IMR-90 (cell line): ENCODE measurements around the gene NDUFB11.

ENCODE experiments used
- CEBPB ChIP-seq: IDR thresholded peaks from 2 replicates; pipeline ENCODE4 v1.6.1; 2012; ENCODE audit warnings: low read depth, low read length, improper control_type of control experiment
- MAFK ChIP-seq: IDR thresholded peaks from 2 replicates; pipeline ENCODE4 v1.6.1; 2012; ENCODE audit warnings: low read depth, low read length, improper control_type of control experiment
- MXI1 ChIP-seq: IDR thresholded peaks from 2 replicates; pipeline ENCODE4 v1.6.1; 2012; ENCODE audit warnings: low read depth, mild to moderate bottlenecking, low read length, moderate library complexity, borderline replicate concordance
- POLR2A ChIP-seq: IDR thresholded peaks from 2 replicates; pipeline ENCODE4 v1.6.1; 2012; ENCODE audit warnings: mild to moderate bottlenecking, low read depth, low read length
- RCOR1 ChIP-seq: IDR thresholded peaks from 2 replicates; pipeline ENCODE4 v1.6.1; 2012; ENCODE audit warnings: mild to moderate bottlenecking, low read length, improper control_type of control experiment; ENCODE audit not compliant: insufficient replicate concordance
- RFX5 ChIP-seq: IDR thresholded peaks from 2 replicates; pipeline ENCODE4 v1.8.0; 2012; ENCODE audit warnings: low read depth, mild to moderate bottlenecking, low read length, moderate library complexity
- SMC3 ChIP-seq: fragments of 150-350 bp; IDR thresholded peaks from 2 replicates; pipeline ENCODE4 v1.6.1; 2016; ENCODE audit warnings: low read depth, mild to moderate bottlenecking, antibody characterized with exemption, low read length, moderate library complexity
- TF ChIP-seq, protein P1 (sequence below): conservative IDR thresholded peaks from 2 replicates; pipeline ENCODE4 v1.5.1; 2012; ENCODE audit warnings: mild to moderate bottlenecking, low read depth, low read length, improper control_type of control experiment
- TF ChIP-seq, protein P2 (sequence below): fragments of 150-350 bp; IDR thresholded peaks from 2 replicates; pipeline ENCODE4 v1.6.1; 2016; ENCODE audit warnings: low read depth, mild to moderate bottlenecking, low read length, moderate library complexity, borderline replicate concordance
- TF ChIP-seq, protein P3 (sequence below): fragments of 150-350 bp; IDR thresholded peaks from 2 replicates; pipeline ENCODE4 v1.6.1; 2017; ENCODE audit warnings: mild to moderate bottlenecking, antibody characterized with exemption, low read length, low read depth

DNA sequence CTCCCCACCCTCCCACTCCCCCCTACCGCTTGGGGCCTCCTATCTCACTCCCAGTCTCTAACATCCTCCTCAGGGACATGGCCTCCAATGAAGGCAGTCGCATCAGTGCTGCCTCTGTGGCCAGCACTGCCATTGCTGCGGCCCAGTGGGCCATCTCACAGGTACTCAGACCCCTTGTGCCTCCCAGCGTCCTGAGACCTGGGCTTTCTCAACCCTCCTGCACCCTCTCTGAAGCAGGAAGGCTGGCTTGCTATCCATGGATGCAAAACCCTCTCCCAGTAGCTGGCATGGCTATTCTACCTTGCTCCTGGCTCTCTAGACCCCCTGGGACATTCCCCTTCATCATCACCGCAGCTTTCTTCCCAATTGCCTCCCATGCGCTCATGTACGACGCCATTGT lies 35.8 kb upstream of the NDUFB11 start:
- TF ChIP-seq, protein P1, sequence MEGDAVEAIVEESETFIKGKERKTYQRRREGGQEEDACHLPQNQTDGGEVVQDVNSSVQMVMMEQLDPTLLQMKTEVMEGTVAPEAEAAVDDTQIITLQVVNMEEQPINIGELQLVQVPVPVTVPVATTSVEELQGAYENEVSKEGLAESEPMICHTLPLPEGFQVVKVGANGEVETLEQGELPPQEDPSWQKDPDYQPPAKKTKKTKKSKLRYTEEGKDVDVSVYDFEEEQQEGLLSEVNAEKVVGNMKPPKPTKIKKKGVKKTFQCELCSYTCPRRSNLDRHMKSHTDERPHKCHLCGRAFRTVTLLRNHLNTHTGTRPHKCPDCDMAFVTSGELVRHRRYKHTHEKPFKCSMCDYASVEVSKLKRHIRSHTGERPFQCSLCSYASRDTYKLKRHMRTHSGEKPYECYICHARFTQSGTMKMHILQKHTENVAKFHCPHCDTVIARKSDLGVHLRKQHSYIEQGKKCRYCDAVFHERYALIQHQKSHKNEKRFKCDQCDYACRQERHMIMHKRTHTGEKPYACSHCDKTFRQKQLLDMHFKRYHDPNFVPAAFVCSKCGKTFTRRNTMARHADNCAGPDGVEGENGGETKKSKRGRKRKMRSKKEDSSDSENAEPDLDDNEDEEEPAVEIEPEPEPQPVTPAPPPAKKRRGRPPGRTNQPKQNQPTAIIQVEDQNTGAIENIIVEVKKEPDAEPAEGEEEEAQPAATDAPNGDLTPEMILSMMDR: no peak
- TF ChIP-seq MXI1 (no peak), POLR2A (no peak), MAFK (no peak), RFX5 (no peak), SMC3 (no peak), CEBPB (no peak), RCOR1 (no peak)
- TF ChIP-seq, protein P2, sequence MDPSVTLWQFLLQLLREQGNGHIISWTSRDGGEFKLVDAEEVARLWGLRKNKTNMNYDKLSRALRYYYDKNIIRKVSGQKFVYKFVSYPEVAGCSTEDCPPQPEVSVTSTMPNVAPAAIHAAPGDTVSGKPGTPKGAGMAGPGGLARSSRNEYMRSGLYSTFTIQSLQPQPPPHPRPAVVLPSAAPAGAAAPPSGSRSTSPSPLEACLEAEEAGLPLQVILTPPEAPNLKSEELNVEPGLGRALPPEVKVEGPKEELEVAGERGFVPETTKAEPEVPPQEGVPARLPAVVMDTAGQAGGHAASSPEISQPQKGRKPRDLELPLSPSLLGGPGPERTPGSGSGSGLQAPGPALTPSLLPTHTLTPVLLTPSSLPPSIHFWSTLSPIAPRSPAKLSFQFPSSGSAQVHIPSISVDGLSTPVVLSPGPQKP: no peak
- TF ChIP-seq, protein P3, sequence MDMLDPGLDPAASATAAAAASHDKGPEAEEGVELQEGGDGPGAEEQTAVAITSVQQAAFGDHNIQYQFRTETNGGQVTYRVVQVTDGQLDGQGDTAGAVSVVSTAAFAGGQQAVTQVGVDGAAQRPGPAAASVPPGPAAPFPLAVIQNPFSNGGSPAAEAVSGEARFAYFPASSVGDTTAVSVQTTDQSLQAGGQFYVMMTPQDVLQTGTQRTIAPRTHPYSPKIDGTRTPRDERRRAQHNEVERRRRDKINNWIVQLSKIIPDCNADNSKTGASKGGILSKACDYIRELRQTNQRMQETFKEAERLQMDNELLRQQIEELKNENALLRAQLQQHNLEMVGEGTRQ: no peak
